Measurements from ENCODE around the gene TCF12. TPM values are rescaled to one million over a fixed set of nuclear protein-coding genes. Genes with fewer than 3 reads are reported as not detected.
"Not testable (repeated sequence)": the region's sequence is repeated elsewhere in the genome, so short reads cannot be mapped to it uniquely, and the experiment has no call there.

Gene TCF12
- total RNA-seq, 1 donor from 2014 or later: 149 TPM

DNA sequence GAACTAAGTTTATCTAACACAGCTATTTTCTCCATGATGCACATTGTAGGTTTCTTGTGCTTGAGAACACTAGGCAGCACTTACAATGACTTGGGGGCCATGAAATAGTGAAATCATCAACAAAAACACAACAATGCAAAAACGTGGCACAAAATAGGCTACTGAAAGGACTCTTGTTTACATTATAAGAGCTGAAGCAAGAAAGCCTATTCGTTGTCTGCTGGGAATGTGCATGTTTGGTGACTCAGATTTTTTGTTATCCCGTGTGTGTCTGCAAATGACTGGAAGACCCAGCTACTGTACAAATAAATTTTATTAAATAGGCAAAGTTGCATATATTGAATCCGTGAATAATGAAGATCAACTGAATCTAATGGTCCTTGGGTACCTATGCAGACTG is 85.0 kb downstream of the TCF12 start:
- Histone ChIP-seq H3K4me3 (no peak overlapping the region), H3K36me3 (no peaks in the 10 kb centered on the region), H4K20me1 (ENCODE audit: low read depth) (peaks cover 15% of the 10 kb centered on the region), H3K4me2 (no peak overlapping the region), H3K79me2 (ENCODE audit: low read depth) (peaks cover 97% of the 10 kb centered on the region), H3F3A (ENCODE audit: low read depth) (no peaks in the 10 kb centered on the region), H3K9me3 (ENCODE audit: low read depth) (no peaks in the 10 kb centered on the region), H3K27me3 (no peaks in the 10 kb centered on the region), H3K27ac (no peak overlapping the region), H2AFZ (replicated peaks) (no peak overlapping the region), H3K4me1 (no peaks in the 10 kb centered on the region), H3K9ac (no peak overlapping the region)
- no peak overlapping the region for H3K4me3 Mint-ChIP-seq
- no peaks in the 10 kb centered on the region for H3K4me1 Mint-ChIP-seq
- no peaks in the 10 kb centered on the region for H3K27me3 Mint-ChIP-seq (ENCODE audit: insufficient read depth, low read depth)
- H3K27ac Mint-ChIP-seq: no peak overlapping the region
- TF ChIP-seq EZH2 (IDR thresholded peaks at IDR 0.05) (no peak), EZH2phosphoT487 (IDR thresholded peaks at IDR 0.05) (no peak)
- TF ChIP-seq, protein P1, sequence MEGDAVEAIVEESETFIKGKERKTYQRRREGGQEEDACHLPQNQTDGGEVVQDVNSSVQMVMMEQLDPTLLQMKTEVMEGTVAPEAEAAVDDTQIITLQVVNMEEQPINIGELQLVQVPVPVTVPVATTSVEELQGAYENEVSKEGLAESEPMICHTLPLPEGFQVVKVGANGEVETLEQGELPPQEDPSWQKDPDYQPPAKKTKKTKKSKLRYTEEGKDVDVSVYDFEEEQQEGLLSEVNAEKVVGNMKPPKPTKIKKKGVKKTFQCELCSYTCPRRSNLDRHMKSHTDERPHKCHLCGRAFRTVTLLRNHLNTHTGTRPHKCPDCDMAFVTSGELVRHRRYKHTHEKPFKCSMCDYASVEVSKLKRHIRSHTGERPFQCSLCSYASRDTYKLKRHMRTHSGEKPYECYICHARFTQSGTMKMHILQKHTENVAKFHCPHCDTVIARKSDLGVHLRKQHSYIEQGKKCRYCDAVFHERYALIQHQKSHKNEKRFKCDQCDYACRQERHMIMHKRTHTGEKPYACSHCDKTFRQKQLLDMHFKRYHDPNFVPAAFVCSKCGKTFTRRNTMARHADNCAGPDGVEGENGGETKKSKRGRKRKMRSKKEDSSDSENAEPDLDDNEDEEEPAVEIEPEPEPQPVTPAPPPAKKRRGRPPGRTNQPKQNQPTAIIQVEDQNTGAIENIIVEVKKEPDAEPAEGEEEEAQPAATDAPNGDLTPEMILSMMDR (IDR thresholded peaks at IDR 0.05): no peak
- H3K9me3 Mint-ChIP-seq: peaks cover 11% of the 10 kb centered on the region
- no peak for DNase-seq (ENCODE audit: low spot score)
- H3K36me3 Mint-ChIP-seq: peaks cover 33% of the 10 kb centered on the region

GRCh38 chr15:57005244-57005643 is 86.8 kb downstream of the TCF12 start:
- H3K4me1 Mint-ChIP-seq: no peaks in the 10 kb centered on the region
- H3K9me3 Mint-ChIP-seq: peaks cover 4% of the 10 kb centered on the region
- H3K4me3 Mint-ChIP-seq: no peak overlapping the region
- Histone ChIP-seq H3K36me3 (no peaks in the 10 kb centered on the region), H3K27ac (no peak overlapping the region), H3K4me1 (no peaks in the 10 kb centered on the region), H3K4me2 (no peak overlapping the region), H3K79me2 (ENCODE audit: low read depth) (peaks cover 98% of the 10 kb centered on the region), H2AFZ (replicated peaks) (no peak overlapping the region), H4K20me1 (ENCODE audit: low read depth) (peaks cover 20% of the 10 kb centered on the region), H3K9ac (no peak overlapping the region), H3F3A (ENCODE audit: low read depth) (no peaks in the 10 kb centered on the region), H3K27me3 (no peaks in the 10 kb centered on the region), H3K9me3 (ENCODE audit: low read depth) (no peaks in the 10 kb centered on the region), H3K4me3 (no peak overlapping the region)
- no peak for DNase-seq (ENCODE audit: low spot score)
- H3K36me3 Mint-ChIP-seq: peaks cover 33% of the 10 kb centered on the region
- no peak overlapping the region for H3K27ac Mint-ChIP-seq
- no peaks in the 10 kb centered on the region for H3K27me3 Mint-ChIP-seq (ENCODE audit: insufficient read depth, low read depth)
- TF ChIP-seq EZH2phosphoT487 (IDR thresholded peaks at IDR 0.05) (no peak), EZH2 (IDR thresholded peaks at IDR 0.05) (no peak)
- TF ChIP-seq, protein P1 (IDR thresholded peaks at IDR 0.05): no peak

GRCh38 chr15:57007797-57008196 is 89.4 kb downstream of the TCF12 start:
- not testable (repeated sequence) for H3F3A ChIP-seq (ENCODE audit: low read depth); H3K27me3 ChIP-seq

DNA sequence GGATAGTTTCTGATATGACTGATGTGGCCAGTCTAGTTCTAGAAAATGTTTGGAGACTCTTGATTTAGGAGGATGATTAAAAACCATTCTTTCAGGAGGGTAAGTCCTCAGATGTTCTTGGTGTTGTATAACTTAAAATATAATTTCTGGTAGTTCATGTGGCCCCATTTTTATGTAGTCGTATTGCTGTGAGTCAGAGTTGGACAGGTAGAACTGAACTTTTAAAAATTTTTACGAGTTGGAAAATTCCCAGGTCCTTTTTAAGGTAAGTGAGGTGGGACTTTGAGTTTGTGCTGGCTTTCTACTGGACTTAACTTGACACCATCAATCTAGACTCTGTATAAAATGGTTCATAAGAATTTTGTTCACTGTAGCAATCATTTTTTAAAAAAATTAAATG is 92.3 kb downstream of the TCF12 start:
- Histone ChIP-seq H2AFZ (replicated peaks) (no peak overlapping the region), H3K27ac (no peak overlapping the region), H3K4me3 (no peak overlapping the region), H4K20me1 (ENCODE audit: low read depth) (peaks cover 34% of the 10 kb centered on the region), H3K9ac (no peak overlapping the region), H3K9me3 (ENCODE audit: low read depth) (no peaks in the 10 kb centered on the region), H3K79me2 (ENCODE audit: low read depth) (peaks cover 98% of the 10 kb centered on the region), H3K4me2 (no peak overlapping the region), H3K36me3 (no peaks in the 10 kb centered on the region), H3K4me1 (no peaks in the 10 kb centered on the region), H3F3A (ENCODE audit: low read depth) (no peaks in the 10 kb centered on the region), H3K27me3 (no peaks in the 10 kb centered on the region)
- Mint-ChIP-seq H3K4me3 (no peak overlapping the region), H3K36me3 (peaks cover 18% of the 10 kb centered on the region), H3K27me3 (ENCODE audit: insufficient read depth, low read depth) (no peaks in the 10 kb centered on the region), H3K27ac (no peak overlapping the region), H3K4me1 (no peaks in the 10 kb centered on the region), H3K9me3 (peaks cover 3% of the 10 kb centered on the region)
- no peak for DNase-seq (ENCODE audit: low spot score)
- TF ChIP-seq EZH2 (IDR thresholded peaks at IDR 0.05) (no peak), EZH2phosphoT487 (IDR thresholded peaks at IDR 0.05) (no peak)
- TF ChIP-seq, protein P1 (IDR thresholded peaks at IDR 0.05): no peak

More at GRCh38 chr15:57007797-57008196, 89.4 kb downstream of the TCF12 start:
- not testable (repeated sequence) for H3K27ac ChIP-seq; H3K4me1 Mint-ChIP-seq; H3K4me2 ChIP-seq; H3K4me1 ChIP-seq; H3K9ac ChIP-seq; H3K9me3 Mint-ChIP-seq; H3K9me3 ChIP-seq (ENCODE audit: low read depth); H2AFZ ChIP-seq (replicated peaks); H3K36me3 ChIP-seq; DNase-seq (ENCODE audit: low spot score); H3K4me3 ChIP-seq; H3K27me3 Mint-ChIP-seq (ENCODE audit: insufficient read depth, low read depth); H3K4me3 Mint-ChIP-seq; H3K27ac Mint-ChIP-seq
- Histone ChIP-seq H4K20me1 (ENCODE audit: low read depth) (peaks cover 19% of the 10 kb centered on the region), H3K79me2 (ENCODE audit: low read depth) (peaks cover 98% of the 10 kb centered on the region)
- H3K36me3 Mint-ChIP-seq: peaks cover 29% of the 10 kb centered on the region
